Measurements from ENCODE around the gene ITFG2.

DNA sequence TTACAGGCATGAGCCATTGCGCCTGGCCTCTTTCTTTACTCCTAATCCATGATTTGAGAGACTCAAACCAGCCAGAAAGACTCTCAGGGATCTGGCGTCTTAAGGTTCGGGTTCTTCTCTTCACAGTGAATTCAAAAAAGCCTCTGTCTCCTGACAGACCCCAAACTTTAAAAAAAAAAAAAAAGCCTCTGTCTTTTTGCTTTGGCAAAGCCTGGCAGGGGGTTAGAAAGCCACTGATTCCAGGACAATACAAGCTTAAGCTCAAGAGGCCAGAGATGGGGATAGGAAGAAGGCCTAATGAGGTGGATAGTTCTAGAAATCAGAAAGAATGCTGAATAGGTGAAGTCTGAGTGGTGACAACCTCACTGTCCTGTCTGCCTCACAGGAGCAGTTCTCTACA is 13.6 kb downstream of the ITFG2 start:
- no peak for TF ChIP-seq SUZ12 (IDR thresholded peaks at IDR 0.05; ENCODE audit: extremely low read depth, insufficient read depth, insufficient read length)
- TF ChIP-seq ZNF274 (IDR thresholded peaks at IDR 0.05; ENCODE audit: low read depth, low read length), result no peak

Measured in NT2/D1 (cell line).